T-cell (primary cell): ENCODE results near the gene GLCCI1. TPM values are rescaled to one million over a fixed set of nuclear protein-coding genes. Genes with fewer than 3 reads are reported as not detected.

ENCODE experiments used
- ATAC-seq, 4 experiments: fragments of 200-7000 bp in 3 of 4; fragments of 150-1000 bp in 1 of 4; cut with Tn5 transposase; replicated peaks in 1 of 4; 1 replicate in 3 of 4; 2 replicates in 1 of 4; pipeline ENCODE4 v1.10.0; 2021; ENCODE audit warnings: moderate library complexity in 3 of 4, mild to moderate bottlenecking in 2 of 4, moderate number of reproducible peaks in 1 of 4
- CTCF ChIA-PET, 2 donors: fragments of 300-600 bp; sonication (Branson Sonifier 250); formaldehyde crosslinking; loops; one replicate each; lab custom pipeline; 2022; ENCODE audit warnings: antibody characterized with exemption in 2 of 2; lab: Charles Lee
- POLR2A ChIA-PET, 2 donors: fragments of 300-600 bp; sonication (Branson Sonifier 250); formaldehyde crosslinking; loops; one replicate each; lab custom pipeline; 2022; ENCODE audit warnings: antibody characterized with exemption in 2 of 2; lab: Charles Lee
- DNase-seq, 35 experiments: peaks; one replicate each; pipeline versions ENCODE4 v3.0.0 to v3.0.0-alpha.2; 2013 to 2023
- H3K27ac ChIP-seq: one replicate; pipeline ENCODE4 v1.5.1; 2013; ENCODE audit warnings: low read length
- H3K27me3 ChIP-seq, 2 experiments: replicated peaks in 1 of 2; 1 replicate in 1 of 2; 2 replicates in 1 of 2; pipeline versions ENCODE4 v1.6.1 to v1.7.0; 2013; ENCODE audit warnings: low read length in 1 of 2, mixed read lengths in 1 of 2; ENCODE audit not compliant: control insufficient read depth in 2 of 2, insufficient read depth in 2 of 2; ENCODE audit errors: extremely low read depth in 1 of 2
- H3K36me3 ChIP-seq, 2 donors: 1 replicate in 1 of 2; 2 replicates in 1 of 2; pipeline versions ENCODE4 v1.6.1 to v1.7.0; 2013; ENCODE audit warnings: low read length in 1 of 2; ENCODE audit not compliant: control insufficient read depth in 2 of 2, insufficient read depth in 1 of 2; ENCODE audit errors: extremely low read depth in 1 of 2
- H3K4me1 ChIP-seq, 2 experiments: 1 replicate in 1 of 2; 2 replicates in 1 of 2; pipeline versions ENCODE4 v1.6.1 to v1.7.0; 2013; ENCODE audit warnings: low read length in 2 of 2, mixed read lengths in 1 of 2; ENCODE audit not compliant: insufficient read depth in 2 of 2, control insufficient read depth in 1 of 2; ENCODE audit errors: extremely low read depth in 1 of 2
- H3K4me3 ChIP-seq, 2 donors: 1 replicate in 1 of 2; 2 replicates in 1 of 2; pipeline versions ENCODE4 v1.5.1 to v1.7.0; 2013; ENCODE audit warnings: mild to moderate bottlenecking in 2 of 2, low read length in 1 of 2, moderate library complexity in 1 of 2; ENCODE audit not compliant: control insufficient read depth in 1 of 2; ENCODE audit errors: extremely low read depth in 1 of 2
- H3K9me3 ChIP-seq: 2 replicates; pipeline ENCODE4 v1.7.0; 2013
- H3K27ac Mint-ChIP-seq, 2 donors: one replicate each; pipeline ENCODE4 v1.8.0; 2020 to 2021; ENCODE audit warnings: mild to moderate bottlenecking in 2 of 2, mixed read lengths in 2 of 2
- H3K27me3 Mint-ChIP-seq, 2 donors: one replicate each; pipeline ENCODE4 v1.8.0; 2021 to 2022; ENCODE audit warnings: mixed read lengths in 2 of 2
- H3K36me3 Mint-ChIP-seq: one replicate; pipeline ENCODE4 v1.8.0; 2021; ENCODE audit warnings: mixed read lengths
- H3K4me1 Mint-ChIP-seq, 3 donors: one replicate each; pipeline ENCODE4 v1.8.0; 2020 to 2022; ENCODE audit warnings: mixed read lengths in 3 of 3, mild to moderate bottlenecking in 1 of 3
- H3K4me3 Mint-ChIP-seq, 3 donors: one replicate each; pipeline ENCODE4 v1.8.0; 2020 to 2022; ENCODE audit warnings: mild to moderate bottlenecking in 3 of 3, mixed read lengths in 3 of 3, moderate library complexity in 3 of 3
- H3K9me3 Mint-ChIP-seq, 3 donors: one replicate each; pipeline ENCODE4 v1.8.0; 2020 to 2022; ENCODE audit warnings: mixed read lengths in 3 of 3
- WGBS: methylation state at CpG from one replicate; pipeline ENCODE4 v1.1.5; 2013; ENCODE audit warnings: missing lambda C conversion rate; ENCODE audit not compliant: insufficient coverage; 5-methylcytosine and 5-hydroxymethylcytosine counted together
- total RNA-seq, 35 experiments: library from RNA in 6 of 35; stranded (reverse) in 6 of 35; fragments of 120-200 nt in 1 of 35; gene quantifications; one replicate each; pipeline versions ENCODE4 v1.2.1 to v1.2.4 and lab custom pipeline; 2013 to 2026

The GLCCI1 gene
- total RNA-seq, 5 donors from 2014 or later (not counting 1 experiment from before 2014, with no cell fraction given), result 30.6 to 51.5 (median 38.0) TPM

DNA sequence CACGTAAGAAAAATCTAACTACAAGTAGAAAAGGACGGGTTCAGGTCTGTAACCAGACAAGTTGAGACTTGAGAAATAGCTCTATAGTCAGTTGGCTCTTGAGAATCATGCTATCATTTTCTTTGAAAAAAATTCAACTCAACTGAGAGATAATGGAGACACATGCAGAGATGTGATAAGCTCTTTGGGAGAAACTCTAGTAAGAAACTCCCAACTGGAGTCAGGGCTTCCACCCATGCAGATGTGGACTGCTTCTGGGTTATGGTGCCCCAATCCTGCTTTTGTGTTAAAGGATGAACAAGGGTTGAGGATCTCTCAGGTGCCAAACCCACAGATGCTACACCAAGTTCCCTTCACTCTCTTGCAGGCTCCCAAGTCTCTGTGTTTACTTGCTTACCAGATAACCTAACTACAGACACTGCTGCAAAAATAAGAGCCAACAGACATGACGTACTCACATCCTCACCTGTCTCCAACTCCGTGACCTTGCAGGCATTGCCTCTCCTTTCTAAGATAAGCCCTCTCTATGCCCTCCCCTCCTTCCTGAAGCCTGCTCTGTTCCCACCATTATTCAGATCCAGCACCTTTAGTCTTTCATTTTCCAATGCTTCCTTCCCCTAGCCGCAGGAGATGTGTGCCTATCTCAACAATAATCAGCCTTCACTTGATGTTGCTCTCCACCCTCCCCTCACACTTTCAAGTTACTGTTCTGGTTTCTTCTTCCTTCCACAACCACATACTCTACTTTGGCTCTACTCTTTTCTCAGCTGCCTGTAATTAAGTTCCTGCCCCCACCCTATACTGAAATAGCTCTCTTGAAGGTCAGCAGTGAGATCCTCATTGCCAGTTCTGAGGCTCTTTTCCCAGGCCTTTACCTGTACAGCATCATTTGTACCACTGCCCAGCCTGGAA, 163.4 kb downstream of the GLCCI1 start:
- ChIA-PET CTCF (no interaction called here), POLR2A (interaction anchor here in 1 of 2 donors (0.6 to 2.1 kb wide), 4 partner anchors 23 to 162 kb away, joined by 3 to 10 read pairs (median 4); no protein-coding TSS in a partner anchor)
- H3K4me1 Mint-ChIP-seq, result peaks cover 75 to 86% (median 81%) of the 10 kb centered on the region in 3 donors
- 0% methylated on average over 3 of the region's 5 CpGs for WGBS
- peak overlapping the region; percentile 95 to 97 for H3K27ac Mint-ChIP-seq
- H3K27me3 Mint-ChIP-seq, result no peaks in the 10 kb centered on the region
- DNase-seq (peak; percentile 25 to 81 (median 52)), ATAC-seq (peak; percentile 81 to 88 (median 87))
- Histone ChIP-seq H3K27me3 (no peaks in the 10 kb centered on the region), H3K4me3 (peak overlapping the region; percentile 1 to 30), H3K4me1 (peaks cover 58 to 72% of the 10 kb centered on the region in 2 experiments), H3K36me3 (no peaks in the 10 kb centered on the region), H3K27ac (peak overlapping the region; percentile 92), H3K9me3 (no peaks in the 10 kb centered on the region)
- H3K4me3 Mint-ChIP-seq, result peak overlapping the region; percentile 52 to 74 (median 69)
- peaks cover 5% of the 10 kb centered on the region for H3K36me3 Mint-ChIP-seq
- no peaks in the 10 kb centered on the region for H3K9me3 Mint-ChIP-seq

DNA sequence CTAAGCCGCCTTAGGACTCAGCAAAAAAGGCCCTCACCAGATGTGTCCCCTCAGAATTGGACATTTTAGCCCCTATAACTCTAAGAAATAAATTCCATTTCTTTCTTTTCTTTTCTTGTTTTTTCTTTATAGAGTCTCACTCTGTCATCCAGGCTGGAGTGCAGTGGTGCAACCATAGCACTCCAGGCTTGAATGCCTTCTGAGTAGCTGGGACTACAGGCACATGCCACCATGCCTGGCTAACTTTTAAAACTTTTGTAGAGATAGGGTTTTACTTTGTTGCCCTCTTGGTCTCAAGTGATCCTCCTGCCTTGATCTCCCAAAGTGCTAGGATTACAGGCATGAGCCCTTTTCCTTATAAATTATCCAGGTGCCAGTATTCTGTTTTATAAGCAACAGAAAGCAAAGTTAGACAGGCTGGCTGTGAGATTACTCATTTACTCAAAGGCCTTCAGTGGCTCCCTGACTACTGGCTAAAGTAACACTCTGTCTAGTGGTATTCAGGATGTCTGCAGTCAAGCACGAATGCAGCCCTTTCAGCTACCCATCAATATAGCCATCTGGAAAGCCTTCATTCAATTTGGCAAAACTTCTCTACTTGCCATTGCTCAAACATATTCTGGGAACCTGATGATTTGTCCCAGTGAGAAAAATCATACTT, 164.7 kb downstream of the GLCCI1 start:
- Histone ChIP-seq H3K27ac (peak overlapping the region; percentile 92), H3K4me1 (peaks cover 52 to 59% of the 10 kb centered on the region in 2 experiments), H3K27me3 (no peaks in the 10 kb centered on the region), H3K4me3 (no peak overlapping the region), H3K36me3 (no peaks in the 10 kb centered on the region), H3K9me3 (no peaks in the 10 kb centered on the region)
- peaks cover 62 to 78% (median 68%) of the 10 kb centered on the region in 3 donors for H3K4me1 Mint-ChIP-seq
- no peak for ATAC-seq
- no peaks in the 10 kb centered on the region for H3K9me3 Mint-ChIP-seq
- H3K36me3 Mint-ChIP-seq, result no peaks in the 10 kb centered on the region
- POLR2A ChIA-PET, result interaction anchor here in 1 of 2 donors (0.7 to 2.1 kb wide), 3 partner anchors 8 to 214 kb away, joined by 4 to 10 read pairs (median 4); no protein-coding TSS in a partner anchor
- H3K27me3 Mint-ChIP-seq, result no peaks in the 10 kb centered on the region
- peak overlapping the region; percentile 95 to 97 for H3K27ac Mint-ChIP-seq
- CTCF ChIA-PET, result interaction anchor here (0.5 to 1.8 kb wide), 5 partner anchors 28 to 1749 kb away, joined by 3 to 7 read pairs (median 5); no protein-coding TSS in a partner anchor
- H3K4me3 Mint-ChIP-seq, result peak overlapping the region in 1 of 3 donors; percentile 52
- WGBS, result 43% methylated on average over 1 of the region's 2 CpGs
- peak in 1 of 35 experiments; percentile 23 for DNase-seq

DNA sequence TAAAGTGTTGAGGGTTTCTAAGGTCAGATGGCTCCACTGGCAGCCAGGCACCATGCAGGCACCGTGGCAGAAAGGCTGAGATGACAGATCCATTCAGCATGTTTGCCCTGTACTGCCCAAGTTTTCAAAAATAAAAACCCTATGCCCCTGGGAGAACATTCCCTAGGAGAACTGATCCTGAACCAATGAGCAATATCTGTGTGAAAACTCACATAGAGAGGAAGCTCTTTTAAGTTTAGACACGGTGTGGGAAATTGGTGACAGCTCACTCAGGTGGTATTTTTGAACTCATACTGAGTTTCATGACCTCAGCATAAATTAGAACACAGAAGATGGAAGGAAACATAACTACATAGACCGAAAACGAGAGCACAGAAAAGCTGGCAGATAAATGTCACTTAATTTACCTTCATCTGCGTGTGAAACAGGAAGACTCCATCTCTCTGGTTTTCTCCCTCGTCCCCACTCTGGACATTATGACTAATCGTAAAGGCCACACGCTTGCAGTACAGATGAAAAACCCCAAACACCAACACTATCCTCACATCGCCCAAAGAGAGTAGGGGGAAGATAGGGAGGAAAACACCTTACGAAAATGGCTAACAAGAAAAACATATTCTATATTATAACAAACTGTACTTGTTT, 165.6 kb downstream of the GLCCI1 start:
- Mint-ChIP-seq H3K36me3 (no peaks in the 10 kb centered on the region), H3K9me3 (no peaks in the 10 kb centered on the region), H3K4me3 (peak overlapping the region; percentile 3 to 52 (median 10)), H3K27ac (peak overlapping the region; percentile 95 to 97), H3K4me1 (peaks cover 60 to 71% (median 60%) of the 10 kb centered on the region in 3 donors), H3K27me3 (no peaks in the 10 kb centered on the region)
- Histone ChIP-seq H3K9me3 (no peaks in the 10 kb centered on the region), H3K36me3 (no peaks in the 10 kb centered on the region), H3K27me3 (no peaks in the 10 kb centered on the region), H3K4me3 (peak overlapping the region in 1 of 2 donors; percentile 2), H3K4me1 (peaks cover 45 to 54% of the 10 kb centered on the region in 2 experiments), H3K27ac (peak overlapping the region; percentile 92)
- DNase-seq (peak in 2 of 35 experiments; percentile 31 to 61), ATAC-seq (peak; percentile 33 to 42 (median 37))
- POLR2A ChIA-PET, result interaction anchor here (0.6 to 1.2 kb wide), 4 partner anchors 9 to 1686 kb away, joined by 3 to 13 read pairs (median 4); partner anchors contain the start of gene DAGLB (in 1 of the 2)
- no CpG with 5 or more reads among the region's 10 CpGs for WGBS
- CTCF ChIA-PET, result interaction anchor here (0.5 to 1.8 kb wide), 7 partner anchors 9 to 1750 kb away, joined by 3 to 7 read pairs (median 5); no protein-coding TSS in a partner anchor

DNA sequence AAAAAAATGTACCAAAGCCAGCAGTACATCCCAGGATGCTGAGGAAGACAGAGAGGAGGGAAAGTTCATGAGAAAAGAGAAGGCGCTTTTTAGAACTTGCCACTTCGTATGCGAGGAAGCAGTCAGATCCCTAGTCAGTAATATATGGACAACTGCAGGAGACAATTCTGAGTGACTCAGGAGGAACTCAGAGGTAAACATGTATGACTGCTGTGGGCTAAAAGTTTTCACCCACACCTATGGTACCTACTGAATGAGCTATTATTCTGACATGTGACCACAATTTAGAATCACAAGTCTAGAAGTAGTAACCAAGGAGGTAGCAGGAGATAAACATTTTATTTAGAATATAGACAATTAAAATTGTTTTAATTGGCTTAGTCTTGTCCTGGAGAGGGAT, 166.8 kb downstream of the GLCCI1 start:
- no peak overlapping the region for H3K4me3 Mint-ChIP-seq
- no peaks in the 10 kb centered on the region for H3K36me3 Mint-ChIP-seq
- no peaks in the 10 kb centered on the region for H3K36me3 ChIP-seq
- ChIA-PET CTCF (interaction anchor here (0.5 to 1.0 kb wide), 3 partner anchors 13 to 92 kb away, joined by 3 read pairs; no protein-coding TSS in a partner anchor), POLR2A (interaction anchor here in 1 of 2 donors (0.6 kb wide), 1 partner anchor 163 kb away, joined by 5 read pairs; no protein-coding TSS in a partner anchor)
- no peaks in the 10 kb centered on the region for H3K9me3 ChIP-seq
- peaks cover 55 to 64% (median 57%) of the 10 kb centered on the region in 3 donors for H3K4me1 Mint-ChIP-seq
- no peak for ATAC-seq
- H3K27me3 Mint-ChIP-seq, result no peaks in the 10 kb centered on the region
- H3K4me3 ChIP-seq, result no peak overlapping the region
- peaks cover 42 to 53% of the 10 kb centered on the region in 2 experiments for H3K4me1 ChIP-seq
- H3K27ac Mint-ChIP-seq, result peak overlapping the region; percentile 29 to 95
- no CpG with 5 or more reads among the region's 3 CpGs for WGBS
- DNase-seq, result no peak
- peak overlapping the region; percentile 92 for H3K27ac ChIP-seq
- no peaks in the 10 kb centered on the region for H3K9me3 Mint-ChIP-seq
- H3K27me3 ChIP-seq, result no peaks in the 10 kb centered on the region

DNA sequence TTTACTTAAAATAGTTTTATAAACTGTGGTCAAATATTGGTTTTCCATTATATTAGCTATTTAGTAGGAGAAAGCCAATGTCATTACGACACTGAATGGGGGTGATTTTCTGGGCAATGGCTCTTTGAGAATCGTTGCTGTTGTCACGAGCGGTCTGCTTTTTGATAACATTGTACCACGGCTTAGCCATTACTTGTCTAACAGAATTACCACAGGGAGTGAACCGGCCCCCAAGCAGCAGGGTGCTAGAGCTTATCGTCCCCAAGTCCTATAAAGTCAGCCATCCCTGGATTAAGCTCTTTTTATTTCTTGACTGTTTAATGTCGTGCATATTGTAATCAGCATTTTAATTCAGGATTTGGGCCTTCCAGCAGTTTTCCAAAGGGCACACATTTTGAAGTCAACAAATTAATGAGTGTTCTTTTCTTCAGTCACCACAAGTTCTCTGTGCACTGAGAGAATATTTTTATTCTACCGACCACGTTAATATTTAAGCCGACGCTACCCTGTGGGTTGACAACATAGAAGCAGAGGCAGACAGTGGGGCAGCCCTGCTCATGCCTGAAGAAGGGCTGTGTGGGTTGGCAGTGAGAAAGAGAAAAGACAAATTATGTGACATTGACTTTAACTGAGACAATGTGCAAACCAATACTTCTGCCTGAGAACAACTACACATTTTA, 167.6 kb downstream of the GLCCI1 start:
- DNase-seq, result no peak
- Histone ChIP-seq H3K27ac (no peak overlapping the region), H3K9me3 (no peaks in the 10 kb centered on the region), H3K27me3 (no peaks in the 10 kb centered on the region), H3K4me3 (no peak overlapping the region), H3K4me1 (peaks cover 36 to 51% of the 10 kb centered on the region in 2 experiments), H3K36me3 (no peaks in the 10 kb centered on the region)
- Mint-ChIP-seq H3K9me3 (no peaks in the 10 kb centered on the region), H3K4me1 (peaks cover 53 to 62% (median 57%) of the 10 kb centered on the region in 3 donors), H3K27ac (peak overlapping the region; percentile 7 to 13), H3K36me3 (no peaks in the 10 kb centered on the region), H3K4me3 (no peak overlapping the region), H3K27me3 (no peaks in the 10 kb centered on the region)
- 94% methylated on average over 5 of the region's 12 CpGs for WGBS
- ChIA-PET CTCF (interaction anchor here in 1 of 2 donors (0.5 kb wide), 1 partner anchor 91 kb away, joined by 3 read pairs; no protein-coding TSS in a partner anchor), POLR2A (no interaction called here)
- ATAC-seq, result no peak
